Measurements from ENCODE around the gene IGSF9.
"Not testable (repeated sequence)": the region's sequence is repeated elsewhere in the genome, so short reads cannot be mapped to it uniquely, and the experiment has no call there.

Gene IGSF9

GRCh38 chr1:159920651-159921050 is 24.8 kb downstream of the IGSF9 start:
- no peak for DNase-seq (ENCODE audit: low read depth, low spot score)

GRCh38 chr1:159920202-159920601 is 25.2 kb downstream of the IGSF9 start:
- DNase-seq (ENCODE audit: low read depth, low spot score): no peak

GRCh38 chr1:159919236-159919865 is 26.1 kb downstream of the IGSF9 start:
- no peak for DNase-seq (ENCODE audit: low read depth, low spot score)

- DNase-seq (ENCODE audit: low read depth, low spot score): no peak
These were observed 26.8 kb downstream of the IGSF9 start for GRCh38 chr1:159918352-159919200.

GRCh38 chr1:159917533-159918351 is 27.7 kb downstream of the IGSF9 start:
- no peak for DNase-seq (ENCODE audit: low read depth, low spot score)

GRCh38 chr1:159916242-159917051 is 29.0 kb downstream of the IGSF9 start:
- no peak for DNase-seq (ENCODE audit: low read depth, low spot score)

GRCh38 chr1:159915571-159916241 is 29.7 kb downstream of the IGSF9 start:
- no peak for DNase-seq (ENCODE audit: low read depth, low spot score)

GRCh38 chr1:159914252-159915018 is 31.0 kb downstream of the IGSF9 start:
- DNase-seq (ENCODE audit: low read depth, low spot score): no peak

- DNase-seq (ENCODE audit: low read depth, low spot score): no peak
These were observed 31.8 kb downstream of the IGSF9 start for GRCh38 chr1:159913451-159914192.

- DNase-seq (ENCODE audit: low read depth, low spot score): no peak
These were observed 33.9 kb downstream of the IGSF9 start for GRCh38 chr1:159911326-159912070.

- DNase-seq (ENCODE audit: low read depth, low spot score): no peak
These were observed 37.1 kb downstream of the IGSF9 start for GRCh38 chr1:159908031-159908940.

- no peak for DNase-seq (ENCODE audit: low read depth, low spot score)
These were observed 38.5 kb downstream of the IGSF9 start for GRCh38 chr1:159906960-159907359.

- DNase-seq (ENCODE audit: low read depth, low spot score): not testable (repeated sequence)
These were observed 41.4 kb downstream of the IGSF9 start for GRCh38 chr1:159904036-159904435.

- DNase-seq (ENCODE audit: low read depth, low spot score): no peak
These were observed 42.9 kb downstream of the IGSF9 start for GRCh38 chr1:159902541-159902940.

GRCh38 chr1:159900755-159901360 is 44.6 kb downstream of the IGSF9 start:
- no peak for DNase-seq (ENCODE audit: low read depth, low spot score)

- no peak for DNase-seq (ENCODE audit: low read depth, low spot score)
These were observed 45.2 kb downstream of the IGSF9 start, which contains the start of gene CFAP45 for GRCh38 chr1:159900086-159900680. Gene CFAP45, minus strand, starts transcription at chr1:159900165. Its CDS starts 67 bp downstream, at chr1:159900098.

GRCh38 chr1:159899634-159900033 is 45.8 kb downstream of the IGSF9 start:
- not testable (repeated sequence) for DNase-seq (ENCODE audit: low read depth, low spot score)

All from activated naive CD8-positive, alpha-beta T cell treated with anti-CD3 and anti-CD28 coated beads, Interleukin-2, amount 50 U/mL, for 16 hours (primary cell).